Measurements from ENCODE around the gene EMP3. TPM values are rescaled to one million over a fixed set of nuclear protein-coding genes. Genes with fewer than 3 reads are reported as not detected.
"Not testable (repeated sequence)": the region's sequence is repeated elsewhere in the genome, so short reads cannot be mapped to it uniquely, and the experiment has no call there.

EMP3 gene
- total RNA-seq, 3 donors from 2014 or later (not counting 1 experiment from before 2014, with no cell fraction given) = 284 to 342 (median 334) TPM

GRCh38 chr19:48315712-48316111 is 9.6 kb upstream of the EMP3 start:
- Histone ChIP-seq H3K4me1 (ENCODE audit: control insufficient read depth, insufficient read depth, low read length) (peaks cover 11% of the 10 kb centered on the region), H3K27ac (ENCODE audit: low read length) (no peak overlapping the region), H3K36me3 (ENCODE audit: control insufficient read depth, insufficient read depth, low read length) (no peaks in the 10 kb centered on the region), H3K27me3 (ENCODE audit: control insufficient read depth, insufficient read depth, low read length) (no peaks in the 10 kb centered on the region), H3K9me3 (ENCODE audit: control insufficient read depth, insufficient read depth, low read length) (no peaks in the 10 kb centered on the region), H3K4me3 (ENCODE audit: low read length) (no peak overlapping the region)
- Mint-ChIP-seq H3K27me3 (ENCODE audit: low read depth in 2 of 2) (no peaks in the 10 kb centered on the region), H3K27ac (no peak overlapping the region), H3K9me3 (no peaks in the 10 kb centered on the region), H3K36me3 (no peaks in the 10 kb centered on the region), H3K4me3 (no peak overlapping the region), H3K4me1 (peaks cover 0 to 11% of the 10 kb centered on the region in 2 donors)
- no peak for TF ChIP-seq CTCF (IDR thresholded peaks at IDR 0.05)
- DNase-seq = no peak
- ATAC-seq = no peak
- intact Hi-C loops (cut with micrococcal nuclease) = no loop called here
- 89% methylated on average over 7 of the region's 7 CpGs for WGBS (ENCODE audit: insufficient coverage)

DNA sequence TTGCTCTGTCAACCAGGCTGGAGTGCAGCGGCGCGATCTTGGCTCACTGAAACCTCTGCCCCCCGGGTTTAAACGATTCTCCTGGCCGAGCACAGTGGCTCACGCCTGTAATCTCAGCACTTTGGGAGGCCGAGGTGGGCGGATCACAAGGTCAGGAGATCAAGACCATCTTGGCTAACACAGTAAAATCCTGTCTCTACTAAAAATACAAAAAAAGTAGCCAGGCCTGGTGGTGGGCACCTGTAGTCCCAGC is 7.7 kb upstream of the EMP3 start:
- H3K27ac Mint-ChIP-seq; H3K4me3 ChIP-seq (ENCODE audit: low read length); H3K27ac ChIP-seq (ENCODE audit: low read length); H3K9me3 Mint-ChIP-seq; H3K27me3 Mint-ChIP-seq (ENCODE audit: low read depth in 2 of 2); H3K4me3 Mint-ChIP-seq; H3K36me3 ChIP-seq (ENCODE audit: control insufficient read depth, insufficient read depth, low read length); H3K27me3 ChIP-seq (ENCODE audit: control insufficient read depth, insufficient read depth, low read length); intact Hi-C loops (cut with micrococcal nuclease); ATAC-seq; DNase-seq; H3K9me3 ChIP-seq (ENCODE audit: control insufficient read depth, insufficient read depth, low read length); H3K36me3 Mint-ChIP-seq: not testable (repeated sequence)
- WGBS (ENCODE audit: insufficient coverage) = 84% methylated on average over 9 of the region's 9 CpGs
- peaks cover 14 to 29% of the 10 kb centered on the region in 2 donors for H3K4me1 Mint-ChIP-seq
- H3K4me1 ChIP-seq (ENCODE audit: control insufficient read depth, insufficient read depth, low read length) = peaks cover 27% of the 10 kb centered on the region

DNA sequence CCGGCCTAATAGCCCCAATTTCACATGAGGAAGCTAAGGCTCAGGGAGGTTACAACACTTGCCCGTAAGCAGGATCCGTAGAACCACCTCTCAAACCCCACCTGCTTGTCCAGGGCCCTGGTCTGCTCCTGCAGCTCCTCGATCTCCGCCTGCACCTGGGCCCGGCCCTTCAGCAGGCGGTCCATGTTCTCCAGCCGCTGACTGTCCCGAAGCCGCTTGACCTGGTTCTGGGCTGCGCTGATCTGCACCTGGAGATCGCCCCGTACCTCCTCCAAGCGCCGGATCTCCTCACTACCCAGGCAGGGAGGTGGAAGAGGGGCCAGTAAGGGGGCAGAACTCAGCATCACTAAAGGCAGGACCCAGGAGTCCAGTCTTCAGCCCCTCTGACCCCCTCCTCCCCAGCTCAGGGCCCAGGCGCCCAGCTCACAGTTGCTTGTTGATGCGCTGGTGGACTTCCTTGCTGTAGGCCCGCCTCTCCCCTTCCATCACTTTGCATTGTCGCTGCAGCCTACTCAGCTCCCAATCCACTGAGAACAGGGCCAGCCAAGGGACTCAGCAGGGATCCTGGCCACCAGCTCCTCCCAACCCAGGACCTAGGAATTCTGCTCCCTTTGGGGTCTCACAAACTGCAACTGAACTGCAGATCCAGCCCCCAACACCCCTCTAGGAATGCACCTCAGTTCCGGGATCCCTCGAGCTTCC is 6.9 kb upstream of the EMP3 start:
- H3K4me1 ChIP-seq (ENCODE audit: control insufficient read depth, insufficient read depth, low read length) = peaks cover 35% of the 10 kb centered on the region
- ATAC-seq = no peak
- H3K4me3 ChIP-seq (ENCODE audit: low read length) = no peak overlapping the region
- no peaks in the 10 kb centered on the region for H3K27me3 ChIP-seq (ENCODE audit: control insufficient read depth, insufficient read depth, low read length)
- 97% methylated on average over 21 of the region's 21 CpGs for WGBS (ENCODE audit: insufficient coverage)
- H3K4me1 Mint-ChIP-seq = peaks cover 22 to 37% of the 10 kb centered on the region in 2 donors
- H3K36me3 Mint-ChIP-seq = no peaks in the 10 kb centered on the region
- H3K27ac Mint-ChIP-seq = no peak overlapping the region
- H3K27me3 Mint-ChIP-seq (ENCODE audit: low read depth in 2 of 2) = no peaks in the 10 kb centered on the region
- no peak for DNase-seq
- H3K9me3 Mint-ChIP-seq = no peaks in the 10 kb centered on the region
- TF ChIP-seq CTCF (IDR thresholded peaks at IDR 0.05) = no peak
- H3K4me3 Mint-ChIP-seq = no peak overlapping the region
- intact Hi-C loops (cut with micrococcal nuclease) = no loop called here
- no peak overlapping the region for H3K27ac ChIP-seq (ENCODE audit: low read length)
- no peaks in the 10 kb centered on the region for H3K36me3 ChIP-seq (ENCODE audit: control insufficient read depth, insufficient read depth, low read length)
- H3K9me3 ChIP-seq (ENCODE audit: control insufficient read depth, insufficient read depth, low read length) = no peaks in the 10 kb centered on the region

DNA sequence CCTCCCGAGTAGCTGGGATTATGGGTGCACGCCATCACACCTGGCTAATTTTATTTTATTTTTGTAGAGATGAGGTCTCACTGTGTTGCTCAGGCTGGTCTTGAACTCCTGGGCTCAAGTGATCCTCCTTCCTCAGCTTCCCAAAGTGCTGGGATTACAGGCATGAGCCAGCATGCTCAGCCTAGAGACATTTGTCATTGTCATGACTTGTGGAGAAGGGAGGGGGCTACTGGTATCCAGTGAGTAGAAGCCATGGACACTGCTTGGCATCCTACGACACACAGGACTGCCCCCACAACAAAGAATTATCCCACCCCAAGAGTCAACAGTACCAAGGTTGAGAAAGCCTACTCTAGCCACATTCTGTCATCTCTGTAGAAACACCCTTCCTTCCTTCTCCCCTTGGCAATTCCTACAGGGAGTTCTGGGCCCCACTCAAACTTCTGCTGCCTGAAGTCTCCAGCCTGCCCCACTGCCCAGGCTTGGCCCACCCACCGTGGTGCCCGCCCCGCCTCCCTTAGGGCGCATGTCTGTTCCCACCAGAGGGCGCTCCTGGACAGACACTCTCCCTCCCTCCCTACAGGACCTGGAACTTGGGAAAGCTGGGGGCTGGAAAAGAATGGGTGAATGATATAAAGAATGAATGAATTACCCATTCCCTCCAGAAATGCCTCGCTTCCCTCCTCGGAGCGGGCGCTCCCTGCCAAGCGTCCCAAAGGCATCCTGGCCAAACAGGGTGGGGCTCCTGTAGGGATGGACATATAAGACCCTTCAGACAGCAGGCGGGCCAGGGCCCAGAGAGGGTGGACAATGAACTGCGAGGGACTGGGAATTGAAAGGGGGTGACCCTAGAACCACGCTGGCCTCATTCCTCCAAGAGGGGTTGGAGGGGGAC is 5.5 kb upstream of the EMP3 start:
- no peaks in the 10 kb centered on the region for H3K27me3 Mint-ChIP-seq (ENCODE audit: low read depth in 2 of 2)
- ATAC-seq = peak in 2 of 3 donors; percentile 18 to 20
- WGBS (ENCODE audit: insufficient coverage) = 50% methylated on average over 15 of the region's 16 CpGs

More for the DNA sequence above, 5.5 kb upstream of the EMP3 start:
- H3K27ac ChIP-seq (ENCODE audit: low read length) = peak overlapping the region; percentile 99
- no peaks in the 10 kb centered on the region for H3K9me3 Mint-ChIP-seq
- no peak overlapping the region for H3K4me3 ChIP-seq (ENCODE audit: low read length)
- no peaks in the 10 kb centered on the region for H3K9me3 ChIP-seq (ENCODE audit: control insufficient read depth, insufficient read depth, low read length)
- H3K27me3 ChIP-seq (ENCODE audit: control insufficient read depth, insufficient read depth, low read length) = no peaks in the 10 kb centered on the region
- no peaks in the 10 kb centered on the region for H3K36me3 Mint-ChIP-seq
- peak overlapping the region; percentile 99 to 100 for H3K27ac Mint-ChIP-seq
- peak; percentile 87 for TF ChIP-seq CTCF (IDR thresholded peaks at IDR 0.05)
- H3K36me3 ChIP-seq (ENCODE audit: control insufficient read depth, insufficient read depth, low read length) = no peaks in the 10 kb centered on the region
- peaks cover 35 to 50% of the 10 kb centered on the region in 2 donors for H3K4me1 Mint-ChIP-seq
- peak; percentile 82 to 89 for DNase-seq
- H3K4me3 Mint-ChIP-seq = peak overlapping the region; percentile 25
- H3K4me1 ChIP-seq (ENCODE audit: control insufficient read depth, insufficient read depth, low read length) = peaks cover 50% of the 10 kb centered on the region
- intact Hi-C loops (cut with micrococcal nuclease) = loop anchor here (1.0 to 5.0 kb wide), 2 partner anchors 13 to 42 kb away; partner anchors contain the start of genes SYNGR4 and TMEM143
